Psoas muscle (tissue), 8 donors: ENCODE results near the gene COL5A1. TPM values are rescaled to one million over a fixed set of nuclear protein-coding genes. Genes with fewer than 3 reads are reported as not detected.

Source experiments
- ATAC-seq, 4 donors: fragments of 200-7000 bp; cut with Tn5 transposase; one replicate each; pipeline ENCODE4 v1.9.1; 2020; ENCODE audit warnings: moderate library complexity in 3 of 4, mild to moderate bottlenecking in 2 of 4
- DNase-seq, 2 donors: peaks; one replicate each; pipeline ENCODE4 v3.0.0-alpha.2; 2020
- H3K27ac ChIP-seq: fragments of 200-600 bp; one replicate; pipeline ENCODE4 v1.8.0; 2022
- H3K27me3 ChIP-seq, 3 donors: fragments of 200-600 bp in 1 of 3; one replicate each; pipeline versions ENCODE4 v1.6.1 to v1.8.0; 2013 to 2022; ENCODE audit warnings: low read length in 2 of 3, mild to moderate bottlenecking in 2 of 3, moderate library complexity in 1 of 3; ENCODE audit not compliant: insufficient read depth in 3 of 3
- H3K36me3 ChIP-seq, 2 donors: fragments of 200-600 bp in 1 of 2; one replicate each; pipeline versions ENCODE4 v1.6.1 to v1.8.0; 2013 to 2022; ENCODE audit warnings: low read depth in 1 of 2, mild to moderate bottlenecking in 1 of 2, moderate library complexity in 1 of 2; ENCODE audit not compliant: insufficient read depth in 1 of 2
- H3K4me1 ChIP-seq: fragments of 200-600 bp; one replicate; pipeline ENCODE4 v1.8.0; 2022
- H3K4me3 ChIP-seq: fragments of 200-600 bp; one replicate; pipeline ENCODE4 v1.8.0; 2022; ENCODE audit warnings: mild to moderate bottlenecking
- H3K9me3 ChIP-seq: fragments of 200-600 bp; one replicate; pipeline ENCODE4 v1.8.0; 2022
- WGBS, 3 donors: extraction: QIAGEN DNeasy Blood & Tissue Kit; methylation state at CpG; one replicate each; pipeline versions ENCODE4 v1.1.6 to v1.1.7; 2013; 5-methylcytosine and 5-hydroxymethylcytosine counted together
- intact Hi-C, 2 donors: fragments of 100-400 bp; cut with DNase I; formaldehyde crosslinking; loops; one replicate each; pipeline versions ENCODE4 v1.11.0 to v1.14.2; 2022
- polyA plus RNA-seq, 3 donors: library from polyadenylated mRNA; stranded (reverse); fragments of 200-250 nt; gene quantifications; one replicate each; pipeline ENCODE4 v1.2.3, GENCODE V29; 2013
- total RNA-seq, 4 donors: library from RNA; stranded (reverse); fragmentation: NEBNext Ultra II Directional in 2 of 4; extraction: Animal tissue kit (Norgen Biotek cat#: 25700) in 2 of 4; gene quantifications; one replicate each; pipeline versions ENCODE4 v1.2.1 to v1.2.4, GENCODE V29; 2021 to 2023
- TF ChIP-seq, protein P1 (sequence below): fragments of 200-600 bp; IDR thresholded peaks from one replicate; pipeline ENCODE4 v1.8.0; 2022; ENCODE audit warnings: antibody characterized with exemption
- donor health status: healthy with polysubstance abuse.
- donor health status: DM: no; HTN: no; CAD: no; lungs with moderate emphysema.
- donor health status: Bipolar disorder and iron deficiency.
- donor health status: healthy.
- donor health status: DM: yes; HTN: yes; CAD: no.
- donor health status: DM: no; HTN: no; CAD: no.
- donor health status: DM: no; HTN: no; CAD: no.
- donor health status: DM: yes; HTN: yes; CAD: no.

COL5A1 gene
- total and polyA plus RNA-seq, 7 donors: 1.7 to 11.3 (median 3.4) TPM

DNA sequence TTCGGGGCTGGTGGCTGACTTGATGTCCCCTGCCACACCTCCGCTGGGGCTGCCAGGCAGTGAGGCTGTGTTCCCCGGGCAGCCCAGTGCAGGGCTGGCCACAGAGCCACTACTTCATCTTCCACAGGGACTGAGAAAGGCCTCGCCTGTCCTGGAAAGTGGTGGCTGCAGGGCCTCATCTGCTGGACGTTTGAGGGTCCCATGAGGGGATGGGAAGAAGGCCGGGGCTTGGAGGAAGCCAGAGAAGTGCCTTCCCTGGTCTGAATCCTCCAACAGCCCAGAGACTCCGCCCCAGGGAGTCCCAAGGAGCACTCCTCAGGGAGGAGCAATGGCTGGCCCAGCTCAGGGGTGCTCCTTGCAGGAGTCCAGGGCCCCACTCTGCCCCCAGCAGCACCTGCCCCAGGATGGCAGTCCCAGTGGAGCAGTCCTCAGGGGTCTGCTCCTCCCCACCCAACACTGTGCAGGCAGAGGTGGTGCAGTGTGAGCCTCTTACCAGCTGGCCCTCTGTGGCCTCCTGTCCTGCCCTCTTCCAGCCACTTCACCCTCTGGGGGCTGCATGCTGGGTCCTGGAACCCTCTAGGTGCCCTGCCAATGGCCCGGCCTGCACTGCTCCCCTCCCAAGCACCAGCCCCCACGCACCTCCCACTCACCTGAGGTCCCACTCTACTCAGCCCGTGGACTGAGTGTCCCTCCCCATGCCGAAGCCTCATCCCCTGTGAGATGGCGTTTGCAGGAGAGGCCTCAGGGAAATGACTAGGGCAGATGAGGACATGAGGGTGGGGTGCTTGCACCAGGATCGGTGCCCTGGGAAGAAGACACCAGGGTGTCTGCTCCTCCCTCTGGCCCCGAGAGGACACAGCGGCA is 47.3 kb upstream of the COL5A1 start:
- no peak overlapping the region for H3K27ac ChIP-seq
- no peak for DNase-seq
- no peaks in the 10 kb centered on the region for H3K4me1 ChIP-seq
- no peak overlapping the region for H3K4me3 ChIP-seq
- intact Hi-C loops: no loop called here
- 89 to 92% (median 91%) methylated on average over 15 of the region's 15 CpGs for WGBS, 3 donors
- ATAC-seq: no peak
- H3K27me3 ChIP-seq: peaks cover 0 to 45% (median 7%) of the 10 kb centered on the region in 3 donors
- H3K9me3 ChIP-seq: no peaks in the 10 kb centered on the region
- H3K36me3 ChIP-seq: no peaks in the 10 kb centered on the region
- TF ChIP-seq, protein P1, sequence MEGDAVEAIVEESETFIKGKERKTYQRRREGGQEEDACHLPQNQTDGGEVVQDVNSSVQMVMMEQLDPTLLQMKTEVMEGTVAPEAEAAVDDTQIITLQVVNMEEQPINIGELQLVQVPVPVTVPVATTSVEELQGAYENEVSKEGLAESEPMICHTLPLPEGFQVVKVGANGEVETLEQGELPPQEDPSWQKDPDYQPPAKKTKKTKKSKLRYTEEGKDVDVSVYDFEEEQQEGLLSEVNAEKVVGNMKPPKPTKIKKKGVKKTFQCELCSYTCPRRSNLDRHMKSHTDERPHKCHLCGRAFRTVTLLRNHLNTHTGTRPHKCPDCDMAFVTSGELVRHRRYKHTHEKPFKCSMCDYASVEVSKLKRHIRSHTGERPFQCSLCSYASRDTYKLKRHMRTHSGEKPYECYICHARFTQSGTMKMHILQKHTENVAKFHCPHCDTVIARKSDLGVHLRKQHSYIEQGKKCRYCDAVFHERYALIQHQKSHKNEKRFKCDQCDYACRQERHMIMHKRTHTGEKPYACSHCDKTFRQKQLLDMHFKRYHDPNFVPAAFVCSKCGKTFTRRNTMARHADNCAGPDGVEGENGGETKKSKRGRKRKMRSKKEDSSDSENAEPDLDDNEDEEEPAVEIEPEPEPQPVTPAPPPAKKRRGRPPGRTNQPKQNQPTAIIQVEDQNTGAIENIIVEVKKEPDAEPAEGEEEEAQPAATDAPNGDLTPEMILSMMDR: no peak

- 89 to 96% (median 93%) methylated on average over 9 of the region's 9 CpGs for WGBS, 3 donors
- H3K4me1 ChIP-seq: no peaks in the 10 kb centered on the region
- H3K4me3 ChIP-seq: no peak overlapping the region
- no peaks in the 10 kb centered on the region for H3K9me3 ChIP-seq
- no peak overlapping the region for H3K27ac ChIP-seq
- H3K27me3 ChIP-seq: peaks cover 0 to 47% (median 7%) of the 10 kb centered on the region in 3 donors
- no peak for ATAC-seq
- no peaks in the 10 kb centered on the region for H3K36me3 ChIP-seq
- TF ChIP-seq, protein P1: no peak
- intact Hi-C loops: no loop called here
- no peak for DNase-seq
These were observed 46.6 kb upstream of the COL5A1 start for GRCh38 chr9:134595014-134595413.

DNA sequence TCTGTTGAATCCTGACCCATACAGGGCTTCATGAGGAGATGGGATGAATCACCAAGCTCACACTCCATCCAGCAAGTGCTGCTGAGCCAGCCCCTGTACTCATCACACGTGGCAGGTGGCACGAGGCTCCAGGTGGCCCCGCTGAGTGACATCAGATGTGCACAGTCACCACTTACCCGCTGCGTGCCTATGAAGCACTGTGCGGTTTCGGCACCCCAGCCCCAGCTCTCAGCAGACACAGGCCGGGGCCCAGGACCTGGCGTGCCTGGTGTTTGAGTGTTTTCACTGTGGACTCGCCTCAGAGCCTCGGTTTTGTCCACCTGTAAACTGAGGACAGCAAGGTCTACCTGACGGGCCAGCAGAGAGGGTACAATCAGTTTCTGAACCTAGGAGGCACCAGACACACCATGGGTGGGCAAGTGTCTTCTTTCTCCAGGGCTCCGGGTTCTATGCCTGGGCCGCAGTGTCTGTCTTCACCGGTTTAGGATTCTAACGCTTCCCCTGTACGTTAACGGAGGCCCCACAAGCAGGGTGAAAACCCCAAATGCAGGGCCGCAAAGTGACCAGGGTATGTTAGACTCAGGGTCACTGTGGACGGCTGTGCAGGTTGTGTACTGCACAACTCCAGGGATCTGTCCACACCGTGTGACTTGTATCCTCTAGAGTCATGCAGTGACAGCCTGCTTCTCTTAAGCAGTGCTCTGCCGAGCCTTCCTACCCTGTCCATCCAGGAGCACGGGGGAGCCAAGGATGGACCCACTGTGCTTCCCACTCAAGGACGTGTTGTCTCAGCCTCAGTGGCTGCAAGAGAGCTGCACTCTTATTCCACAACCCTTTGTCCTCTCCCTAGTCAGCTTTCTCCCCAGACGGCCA is 44.3 kb upstream of the COL5A1 start:
- WGBS, 3 donors: 89 to 92% (median 92%) methylated on average over 25 of the region's 25 CpGs
- H3K27ac ChIP-seq: no peak overlapping the region
- no peaks in the 10 kb centered on the region for H3K4me1 ChIP-seq

GRCh38 chr9:134597957-134598883 is 43.4 kb upstream of the COL5A1 start:
- no peaks in the 10 kb centered on the region for H3K4me1 ChIP-seq
- H3K27me3 ChIP-seq: peaks cover 2 to 42% (median 8%) of the 10 kb centered on the region in 3 donors
- H3K36me3 ChIP-seq: no peaks in the 10 kb centered on the region
- H3K27ac ChIP-seq: peak overlapping the region; percentile 16
- no peak for DNase-seq
- TF ChIP-seq, protein P1: no peak
- 18 to 19% (median 19%) methylated on average over 27 of the region's 27 CpGs for WGBS, 3 donors
- no peak overlapping the region for H3K4me3 ChIP-seq
- intact Hi-C loops: no loop called here
- H3K9me3 ChIP-seq: no peaks in the 10 kb centered on the region
- peak in 1 of 4 donors; percentile 48 for ATAC-seq

More for the DNA sequence above, 44.3 kb upstream of the COL5A1 start:
- Histone ChIP-seq H3K4me3 (no peak overlapping the region), H3K27me3 (peaks cover 2 to 42% (median 8%) of the 10 kb centered on the region in 3 donors), H3K9me3 (no peaks in the 10 kb centered on the region), H3K36me3 (no peaks in the 10 kb centered on the region)
- intact Hi-C loops: no loop called here
- ATAC-seq: no peak
- DNase-seq: no peak
- TF ChIP-seq, protein P1: no peak
